Measurements from ENCODE around the gene ARL17A.
"Not testable (repeated sequence)": the region's sequence is repeated elsewhere in the genome, so short reads cannot be mapped to it uniquely, and the experiment has no call there.

Gene ARL17A

GRCh38 chr17:46590157-46591146, 11.0 kb upstream of the ARL17A start, which contains the start of gene NSF:
TSS of gene NSF (plus strand) at chr17:46590669. CDS start at chr17:46590776, 107 bp downstream.
- H3K4me1 ChIP-seq; H3K9me3 ChIP-seq; DNase-seq (ENCODE audit: low spot score in 2 of 2); H3K4me3 ChIP-seq; H3K27me3 ChIP-seq (ENCODE audit: low read depth); H3K36me3 ChIP-seq (replicated peaks); in situ Hi-C loops (cut with MboI; ENCODE audit: low sequenced_read_pairs): not testable (repeated sequence)

GRCh38 chr17:46585444-46585843, 6.0 kb upstream of the ARL17A start:
- H3K36me3 ChIP-seq (replicated peaks); H3K9me3 ChIP-seq; H3K4me3 ChIP-seq; DNase-seq (ENCODE audit: low spot score in 2 of 2); H3K27me3 ChIP-seq (ENCODE audit: low read depth); in situ Hi-C loops (cut with MboI; ENCODE audit: low sequenced_read_pairs); H3K4me1 ChIP-seq: not testable (repeated sequence)

- in situ Hi-C loops (cut with MboI; ENCODE audit: low sequenced_read_pairs); H3K4me3 ChIP-seq; H3K9me3 ChIP-seq; DNase-seq (ENCODE audit: low spot score in 2 of 2); H3K27me3 ChIP-seq (ENCODE audit: low read depth); H3K4me1 ChIP-seq; H3K36me3 ChIP-seq (replicated peaks): not testable (repeated sequence)
Observed at GRCh38 chr17:46580082-46580481, 591 bp upstream of the ARL17A start.

- in situ Hi-C loops (cut with MboI; ENCODE audit: low sequenced_read_pairs); H3K4me3 ChIP-seq; H3K27me3 ChIP-seq (ENCODE audit: low read depth); DNase-seq (ENCODE audit: low spot score in 2 of 2); H3K9me3 ChIP-seq; H3K4me1 ChIP-seq; H3K36me3 ChIP-seq (replicated peaks): not testable (repeated sequence)
Observed at GRCh38 chr17:46571796-46572195, 7.7 kb downstream of the ARL17A start.

- DNase-seq (ENCODE audit: low spot score in 2 of 2); H3K36me3 ChIP-seq (replicated peaks); in situ Hi-C loops (cut with MboI; ENCODE audit: low sequenced_read_pairs); H3K4me1 ChIP-seq; H3K27me3 ChIP-seq (ENCODE audit: low read depth); H3K9me3 ChIP-seq; H3K4me3 ChIP-seq: not testable (repeated sequence)
Observed at GRCh38 chr17:46566980-46567379, 12.5 kb downstream of the ARL17A start.

GRCh38 chr17:46566284-46566683, 13.2 kb downstream of the ARL17A start:
- in situ Hi-C loops (cut with MboI; ENCODE audit: low sequenced_read_pairs), result not testable (repeated sequence)

GRCh38 chr17:46560048-46560447, 19.4 kb downstream of the ARL17A start:
- H3K36me3 ChIP-seq (replicated peaks); H3K9me3 ChIP-seq; H3K4me1 ChIP-seq; H3K4me3 ChIP-seq; DNase-seq (ENCODE audit: low spot score in 2 of 2); H3K27me3 ChIP-seq (ENCODE audit: low read depth); in situ Hi-C loops (cut with MboI; ENCODE audit: low sequenced_read_pairs): not testable (repeated sequence)

More at GRCh38 chr17:46566284-46566683, 13.2 kb downstream of the ARL17A start:
- not testable (repeated sequence) for DNase-seq (ENCODE audit: low spot score in 2 of 2); H3K4me1 ChIP-seq; H3K9me3 ChIP-seq; H3K4me3 ChIP-seq; H3K27me3 ChIP-seq (ENCODE audit: low read depth); H3K36me3 ChIP-seq (replicated peaks)

GRCh38 chr17:46559155-46559554, 20.3 kb downstream of the ARL17A start:
- DNase-seq (ENCODE audit: low spot score in 2 of 2); H3K4me1 ChIP-seq; H3K27me3 ChIP-seq (ENCODE audit: low read depth); in situ Hi-C loops (cut with MboI; ENCODE audit: low sequenced_read_pairs); H3K36me3 ChIP-seq (replicated peaks); H3K4me3 ChIP-seq; H3K9me3 ChIP-seq: not testable (repeated sequence)

- in situ Hi-C loops (cut with MboI; ENCODE audit: low sequenced_read_pairs); H3K9me3 ChIP-seq; H3K27me3 ChIP-seq (ENCODE audit: low read depth); H3K4me3 ChIP-seq; H3K4me1 ChIP-seq; H3K36me3 ChIP-seq (replicated peaks); DNase-seq (ENCODE audit: low spot score in 2 of 2): not testable (repeated sequence)
Observed at GRCh38 chr17:46548607-46549006, 30.9 kb downstream of the ARL17A start.

- H3K36me3 ChIP-seq (replicated peaks); H3K4me1 ChIP-seq; H3K4me3 ChIP-seq; H3K9me3 ChIP-seq; H3K27me3 ChIP-seq (ENCODE audit: low read depth); DNase-seq (ENCODE audit: low spot score in 2 of 2); in situ Hi-C loops (cut with MboI; ENCODE audit: low sequenced_read_pairs): not testable (repeated sequence)
Observed at GRCh38 chr17:46534716-46535115, 44.8 kb downstream of the ARL17A start.

- H3K4me3 ChIP-seq; H3K9me3 ChIP-seq; H3K4me1 ChIP-seq; in situ Hi-C loops (cut with MboI; ENCODE audit: low sequenced_read_pairs); DNase-seq (ENCODE audit: low spot score in 2 of 2); H3K27me3 ChIP-seq (ENCODE audit: low read depth); H3K36me3 ChIP-seq (replicated peaks): not testable (repeated sequence)
Observed at GRCh38 chr17:46512168-46512567, 67.3 kb downstream of the ARL17A start, which contains the start of gene LRRC37A2. TSS of gene LRRC37A2 (plus strand) at chr17:46512468. CDS start at chr17:46512713, 245 bp downstream.

- H3K27me3 ChIP-seq (ENCODE audit: low read depth); H3K9me3 ChIP-seq; in situ Hi-C loops (cut with MboI; ENCODE audit: low sequenced_read_pairs); DNase-seq (ENCODE audit: low spot score in 2 of 2); H3K4me1 ChIP-seq; H3K4me3 ChIP-seq; H3K36me3 ChIP-seq (replicated peaks): not testable (repeated sequence)
Observed at GRCh38 chr17:46505896-46506295, 73.6 kb downstream of the ARL17A start.

GRCh38 chr17:46499437-46500139, 79.9 kb downstream of the ARL17A start:
- in situ Hi-C loops (cut with MboI; ENCODE audit: low sequenced_read_pairs), result not testable (repeated sequence)

GRCh38 chr17:46492021-46492420, 87.5 kb downstream of the ARL17A start:
- not testable (repeated sequence) for H3K4me3 ChIP-seq

More at GRCh38 chr17:46499437-46500139, 79.9 kb downstream of the ARL17A start:
- not testable (repeated sequence) for H3K36me3 ChIP-seq (replicated peaks); H3K9me3 ChIP-seq; H3K4me3 ChIP-seq; H3K4me1 ChIP-seq; DNase-seq (ENCODE audit: low spot score in 2 of 2); H3K27me3 ChIP-seq (ENCODE audit: low read depth)

More at GRCh38 chr17:46492021-46492420, 87.5 kb downstream of the ARL17A start:
- H3K36me3 ChIP-seq (replicated peaks); H3K27me3 ChIP-seq (ENCODE audit: low read depth); H3K9me3 ChIP-seq; DNase-seq (ENCODE audit: low spot score in 2 of 2); in situ Hi-C loops (cut with MboI; ENCODE audit: low sequenced_read_pairs); H3K4me1 ChIP-seq: not testable (repeated sequence)

Measured in HAP-1 (cell line).